Activated CD4-positive, alpha-beta memory T cell treated with anti-CD3 and anti-CD28 coated beads for 36 hours (primary cell): ENCODE results near the gene HASPIN. TPM values are rescaled to one million over a fixed set of nuclear protein-coding genes. Genes with fewer than 3 reads are reported as not detected.
A peak's percentile ranks its signal among the peaks of the same experiment; 100 is the strongest.

Experiments
- CTCF ChIA-PET: fragments of 350-600 bp; sonication (Branson Sonifier 250); formaldehyde crosslinking; loops from one replicate; lab custom pipeline; 2021; ENCODE audit warnings: antibody characterized with exemption, inconsistent platforms; lab: Charles Lee
- POLR2A ChIA-PET: fragments of 350-600 bp; sonication (Branson Sonifier 250); formaldehyde crosslinking; loops from one replicate; lab custom pipeline; 2021; ENCODE audit warnings: antibody characterized with exemption; lab: Charles Lee
- DNase-seq: peaks from one replicate; pipeline ENCODE4 v3.0.0-alpha.2; 2020
- H3K27ac Mint-ChIP-seq: one replicate; pipeline ENCODE4 v1.8.0; 2021; ENCODE audit warnings: mixed read lengths
- H3K27me3 Mint-ChIP-seq: one replicate; pipeline ENCODE4 v1.8.0; 2021; ENCODE audit warnings: mixed read lengths
- H3K36me3 Mint-ChIP-seq: one replicate; pipeline ENCODE4 v1.8.0; 2021; ENCODE audit warnings: mixed read lengths
- H3K4me1 Mint-ChIP-seq: one replicate; pipeline ENCODE4 v1.8.0; 2021; ENCODE audit warnings: low read depth, mixed read lengths
- H3K4me3 Mint-ChIP-seq: one replicate; pipeline ENCODE4 v1.8.0; 2021; ENCODE audit warnings: mild to moderate bottlenecking, mixed read lengths
- H3K9me3 Mint-ChIP-seq: one replicate; pipeline ENCODE4 v1.8.0; 2021; ENCODE audit warnings: mixed read lengths
- intact Hi-C: fragments of 100-400 bp; cut with micrococcal nuclease; formaldehyde crosslinking; loops from one replicate; pipeline ENCODE4 v1.15.1; 2023
- total RNA-seq, 2 experiments: library from RNA; stranded (reverse); gene quantifications; one replicate each; pipeline ENCODE4 v1.2.3, GENCODE V29; 2021

Gene HASPIN
- total RNA-seq, 2 experiments from 2014 or later: 22.0 to 22.7 TPM

- peak; percentile 51 for DNase-seq
- H3K4me3 Mint-ChIP-seq: no peak overlapping the region
- ChIA-PET POLR2A (no interaction called here), CTCF (interaction anchor here (0.7 to 1.3 kb wide), 3 partner anchors 29 to 61 kb away, joined by 3 to 6 read pairs (median 3); no protein-coding TSS in a partner anchor)
- H3K27me3 Mint-ChIP-seq: peaks cover 2% of the 10 kb centered on the region
- H3K27ac Mint-ChIP-seq: no peak overlapping the region
- intact Hi-C loops: no loop called here
- H3K36me3 Mint-ChIP-seq: no peaks in the 10 kb centered on the region
- H3K4me1 Mint-ChIP-seq: peaks cover 45% of the 10 kb centered on the region
- H3K9me3 Mint-ChIP-seq: no peaks in the 10 kb centered on the region
These were observed 43.1 kb downstream of the HASPIN start for GRCh38 chr17:3766779-3767178.

DNA sequence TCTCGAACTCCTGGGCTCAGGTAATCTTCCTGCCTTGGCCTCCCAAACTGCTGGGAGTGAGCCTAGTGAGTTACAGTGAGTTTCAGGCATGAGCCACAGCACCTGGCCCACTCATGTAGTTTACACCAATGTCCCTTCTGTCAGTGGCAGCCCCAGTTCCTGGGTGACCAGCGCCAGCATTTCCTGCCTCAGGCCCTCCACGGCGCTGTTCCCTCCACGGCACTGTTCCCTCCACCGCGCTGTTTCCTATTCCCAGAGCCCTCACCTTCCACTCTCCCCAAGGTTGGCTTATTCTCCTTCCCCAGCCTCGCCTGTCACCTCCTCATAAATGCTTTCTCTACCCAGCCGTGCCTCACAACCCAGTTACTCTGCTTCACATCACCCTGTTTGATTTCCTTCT, 44.6 kb downstream of the HASPIN start:
- intact Hi-C loops: no loop called here
- ChIA-PET CTCF (interaction anchor here (1.2 to 1.3 kb wide), 2 partner anchors 31 to 76 kb away, joined by 3 to 4 read pairs; no protein-coding TSS in a partner anchor), POLR2A (no interaction called here)
- no peak overlapping the region for H3K4me3 Mint-ChIP-seq
- no peak overlapping the region for H3K27ac Mint-ChIP-seq
- no peaks in the 10 kb centered on the region for H3K9me3 Mint-ChIP-seq
- H3K4me1 Mint-ChIP-seq: peaks cover 42% of the 10 kb centered on the region
- no peak for DNase-seq
- H3K36me3 Mint-ChIP-seq: no peaks in the 10 kb centered on the region
- peaks cover 2% of the 10 kb centered on the region for H3K27me3 Mint-ChIP-seq

DNA sequence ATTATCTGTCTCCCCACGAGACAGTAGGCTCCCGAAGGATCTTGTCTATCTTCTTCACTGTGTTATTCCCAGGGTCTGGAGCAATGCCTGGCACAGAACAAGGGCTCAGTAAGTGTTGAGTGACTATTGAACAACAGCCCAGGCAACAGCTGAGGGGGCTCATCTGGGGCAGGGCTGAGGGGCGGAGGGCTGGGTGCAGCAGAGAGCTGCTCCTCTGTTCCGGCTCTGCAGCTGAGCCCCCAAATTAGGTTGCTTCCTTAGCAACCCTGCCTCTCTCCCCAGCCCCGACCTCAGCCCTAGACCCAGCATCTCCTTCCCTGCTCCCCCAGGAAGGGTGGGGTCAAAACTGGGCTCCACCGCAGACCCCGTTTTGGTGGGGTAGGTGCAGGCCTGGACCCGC, 45.1 kb downstream of the HASPIN start:
- Mint-ChIP-seq H3K27ac (no peak overlapping the region), H3K27me3 (peaks cover 2% of the 10 kb centered on the region), H3K4me1 (peaks cover 38% of the 10 kb centered on the region), H3K4me3 (no peak overlapping the region), H3K9me3 (no peaks in the 10 kb centered on the region), H3K36me3 (no peaks in the 10 kb centered on the region)
- CTCF ChIA-PET: interaction anchor here (1.0 to 1.3 kb wide), 3 partner anchors 31 to 75 kb away, joined by 3 to 4 read pairs (median 3); no protein-coding TSS in a partner anchor
- intact Hi-C loops: no loop called here
- DNase-seq: no peak
- POLR2A ChIA-PET: no interaction called here

GRCh38 chr17:3770466-3770865, 46.8 kb downstream of the HASPIN start:
- peaks cover 2% of the 10 kb centered on the region for H3K27me3 Mint-ChIP-seq
- ChIA-PET POLR2A (no interaction called here), CTCF (no interaction called here)
- no peak overlapping the region for H3K27ac Mint-ChIP-seq
- intact Hi-C loops: loop anchor here (1.0 kb wide), 1 partner anchor 9 kb away; no protein-coding TSS in a partner anchor
- peaks cover 22% of the 10 kb centered on the region for H3K4me1 Mint-ChIP-seq
- H3K36me3 Mint-ChIP-seq: no peaks in the 10 kb centered on the region
- no peak overlapping the region for H3K4me3 Mint-ChIP-seq
- DNase-seq: no peak
- H3K9me3 Mint-ChIP-seq: no peaks in the 10 kb centered on the region

DNA sequence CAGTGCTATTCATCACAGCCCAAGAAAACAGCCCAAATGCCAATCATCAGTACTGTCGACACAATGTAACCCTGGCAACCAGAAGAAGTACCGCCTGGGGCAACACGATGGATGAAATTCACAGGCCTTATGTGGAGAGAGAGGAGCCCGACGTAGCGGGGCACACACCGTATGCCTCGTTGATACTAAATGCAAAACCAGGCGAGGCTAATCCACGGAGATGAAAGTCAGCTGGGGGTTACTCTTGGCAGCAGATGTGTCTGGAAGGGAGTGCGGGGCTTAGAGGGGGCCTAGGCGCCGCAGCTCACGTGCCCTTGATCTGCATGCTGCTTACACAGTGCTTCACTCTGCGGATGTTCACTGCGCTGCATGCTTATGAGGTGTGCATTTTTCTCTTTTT, 47.4 kb downstream of the HASPIN start:
- H3K27me3 Mint-ChIP-seq: peaks cover 2% of the 10 kb centered on the region
- H3K27ac Mint-ChIP-seq: no peak overlapping the region
- H3K4me1 Mint-ChIP-seq: peaks cover 15% of the 10 kb centered on the region
- DNase-seq: no peak
- H3K9me3 Mint-ChIP-seq: no peaks in the 10 kb centered on the region
- ChIA-PET CTCF (no interaction called here), POLR2A (no interaction called here)
- H3K36me3 Mint-ChIP-seq: no peaks in the 10 kb centered on the region
- intact Hi-C loops: no loop called here
- no peak overlapping the region for H3K4me3 Mint-ChIP-seq

DNA sequence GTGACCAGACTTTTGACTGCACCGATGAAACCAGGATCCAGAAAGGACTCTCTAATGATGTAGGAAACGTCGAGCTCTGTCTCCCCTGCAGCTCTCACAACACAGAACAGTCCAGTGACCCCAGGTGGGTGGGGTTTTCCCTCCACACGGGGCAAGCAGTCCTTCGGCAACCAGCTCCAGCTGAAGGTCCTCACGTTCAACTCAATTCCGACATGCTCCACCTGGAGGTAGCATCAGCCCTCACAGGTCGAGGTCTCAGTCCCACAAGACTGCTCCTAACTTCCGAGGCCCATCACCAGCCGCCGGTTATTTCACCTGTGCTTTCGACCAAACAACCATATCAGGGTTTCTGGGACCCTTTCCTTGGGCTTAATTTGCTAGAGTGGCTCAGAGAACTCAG, 49.1 kb downstream of the HASPIN start:
- Mint-ChIP-seq H3K9me3 (no peaks in the 10 kb centered on the region), H3K27ac (no peak overlapping the region), H3K27me3 (peaks cover 2% of the 10 kb centered on the region), H3K4me3 (no peak overlapping the region), H3K4me1 (peaks cover 5% of the 10 kb centered on the region), H3K36me3 (no peaks in the 10 kb centered on the region)
- no peak for DNase-seq
- ChIA-PET CTCF (interaction anchor here (1.4 to 2.4 kb wide), 2 partner anchors 35 to 141 kb away, joined by 3 to 7 read pairs; no protein-coding TSS in a partner anchor), POLR2A (no interaction called here)
- intact Hi-C loops: no loop called here

DNA sequence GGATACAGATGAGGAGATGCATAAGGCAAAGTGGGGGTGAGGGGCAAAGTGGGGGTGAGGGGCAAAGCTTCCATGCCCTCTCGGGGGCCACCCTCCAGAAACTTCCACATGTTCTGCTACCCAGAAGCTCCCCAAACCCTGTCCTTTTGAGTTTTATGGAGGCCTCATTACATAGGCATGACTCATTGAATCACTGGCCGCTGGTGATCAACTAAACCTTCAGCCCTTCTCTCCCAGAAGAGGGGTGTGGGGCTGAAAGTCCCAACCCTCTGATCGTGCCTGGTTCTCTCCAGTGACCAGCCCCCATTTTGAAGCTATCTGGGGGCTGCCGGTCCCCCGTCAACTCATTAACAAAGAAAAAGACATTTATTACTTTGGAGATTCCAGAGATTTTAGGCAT, 49.8 kb downstream of the HASPIN start:
- intact Hi-C loops: no loop called here
- no peak for DNase-seq
- H3K9me3 Mint-ChIP-seq: no peaks in the 10 kb centered on the region
- H3K4me1 Mint-ChIP-seq: peaks cover 4% of the 10 kb centered on the region
- no peaks in the 10 kb centered on the region for H3K36me3 Mint-ChIP-seq
- H3K27ac Mint-ChIP-seq: no peak overlapping the region
- H3K4me3 Mint-ChIP-seq: no peak overlapping the region
- ChIA-PET CTCF (interaction anchor here (1.4 to 2.4 kb wide), 2 partner anchors 36 to 141 kb away, joined by 3 to 7 read pairs; no protein-coding TSS in a partner anchor), POLR2A (no interaction called here)
- H3K27me3 Mint-ChIP-seq: peaks cover 2% of the 10 kb centered on the region

- no peak for DNase-seq
- H3K4me3 Mint-ChIP-seq: no peak overlapping the region
- peaks cover 4% of the 10 kb centered on the region for H3K4me1 Mint-ChIP-seq
- ChIA-PET CTCF (interaction anchor here (1.4 to 2.4 kb wide), 2 partner anchors 36 to 140 kb away, joined by 3 to 7 read pairs; no protein-coding TSS in a partner anchor), POLR2A (no interaction called here)
- no peak overlapping the region for H3K27ac Mint-ChIP-seq
- no peaks in the 10 kb centered on the region for H3K36me3 Mint-ChIP-seq
- H3K9me3 Mint-ChIP-seq: no peaks in the 10 kb centered on the region
- peaks cover 2% of the 10 kb centered on the region for H3K27me3 Mint-ChIP-seq
- intact Hi-C loops: no loop called here
These were observed 50.3 kb downstream of the HASPIN start for GRCh38 chr17:3773966-3774365.

Other genes starting within 250 kb of the HASPIN start
- not detected for gene ASPA, start 247.9 kb upstream of the HASPIN start, total RNA-seq
- under 1 TPM; 0.77 to 0.97 TPM for gene TRPV3, start 166.1 kb upstream of the HASPIN start, total RNA-seq
- 1 to 10 TPM; 2.9 to 3.0 TPM for gene TRPV1, start 114.5 kb upstream of the HASPIN start, total RNA-seq
- 10 to 100 TPM; 12.3 to 12.4 TPM for gene SHPK, start 87.7 kb upstream of the HASPIN start, total RNA-seq
- gene CTNS, start 87.1 kb upstream of the HASPIN start, total RNA-seq: 10 to 100 TPM; 17.7 to 19.8 TPM
- 10 to 100 TPM; 23.7 to 24.5 TPM for gene TAX1BP3, start 55.3 kb upstream of the HASPIN start, total RNA-seq
- gene EMC6, start 55.1 kb upstream of the HASPIN start, total RNA-seq: 10 to 100 TPM; 49.3 to 55.4 TPM
- gene P2RX5, start 27.7 kb upstream of the HASPIN start, total RNA-seq: 10 to 100 TPM; 37.6 to 43.2 TPM
- gene ITGAE, start 77.3 kb downstream of the HASPIN start, total RNA-seq: 10 to 100 TPM; 32.8 to 34.4 TPM
- gene NCBP3, start 122.3 kb downstream of the HASPIN start, total RNA-seq: 10 to 100 TPM; 38.8 to 42.4 TPM
- gene CAMKK1, start 169.2 kb downstream of the HASPIN start, total RNA-seq: 1 to 10 TPM; 3.3 to 3.9 TPM
- gene P2RX1, start 192.6 kb downstream of the HASPIN start, total RNA-seq: under 1 TPM; 0.43 to 0.44 TPM
- 100 to 1,000 TPM; 107 to 108 TPM for gene ATP2A3, start 240.5 kb downstream of the HASPIN start, total RNA-seq